IPS-15b (cell line): ENCODE data around the gene DAO.
A peak's percentile ranks its signal among the peaks of the same experiment; 100 is the strongest.
"Not testable (repeated sequence)": the region's sequence is repeated elsewhere in the genome, so short reads cannot be mapped to it uniquely, and the experiment has no call there.

Experiments
- H3K27me3 ChIP-seq: one replicate; pipeline ENCODE4 v1.6.1; 2013; ENCODE audit warnings: low read length; ENCODE audit not compliant: control insufficient read depth, insufficient read depth
- H3K36me3 ChIP-seq: one replicate; pipeline ENCODE4 v1.6.1; 2013; ENCODE audit warnings: low read length; ENCODE audit not compliant: control insufficient read depth, insufficient read depth
- H3K4me1 ChIP-seq: one replicate; pipeline ENCODE4 v1.6.1; 2013; ENCODE audit warnings: mild to moderate bottlenecking, low read length; ENCODE audit not compliant: control insufficient read depth, insufficient read depth
- H3K4me3 ChIP-seq: one replicate; pipeline ENCODE4 v1.5.1; 2013; ENCODE audit warnings: low read depth, low read length
- H3K9ac ChIP-seq: one replicate; pipeline ENCODE4 v1.6.1; 2013; ENCODE audit warnings: low read depth, mild to moderate bottlenecking, low read length
- H3K9me3 ChIP-seq: one replicate; pipeline ENCODE4 v1.6.1; 2013; ENCODE audit warnings: mild to moderate bottlenecking, low read length; ENCODE audit not compliant: control insufficient read depth, insufficient read depth

The DAO gene

GRCh38 chr12:108852674-108853309 is 27.1 kb upstream of the DAO start:
- Histone ChIP-seq H3K9me3 (no peaks in the 10 kb centered on the region), H3K27me3 (no peaks in the 10 kb centered on the region), H3K4me1 (peaks cover 5% of the 10 kb centered on the region), H3K9ac (no peak overlapping the region), H3K4me3 (no peak overlapping the region), H3K36me3 (peaks cover 2% of the 10 kb centered on the region)

DNA sequence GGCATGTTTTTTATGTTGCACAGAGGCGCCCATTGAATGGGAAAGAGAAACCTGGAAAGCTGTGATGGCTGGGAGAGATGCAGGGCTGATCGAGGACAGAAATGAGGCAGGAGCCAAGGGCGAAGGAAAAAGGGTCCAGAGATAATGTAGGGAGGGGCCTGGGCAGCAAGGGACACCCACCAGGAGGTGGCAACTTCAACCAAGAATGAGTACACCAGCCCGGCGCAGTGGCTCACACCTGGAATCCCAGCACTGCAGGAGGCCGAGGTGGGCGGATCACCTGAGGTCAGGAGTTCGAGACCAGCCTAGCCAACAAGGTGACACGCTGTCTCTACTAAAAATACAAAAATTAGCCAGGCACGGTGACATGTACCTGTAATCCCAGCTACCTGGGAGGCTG is 26.5 kb upstream of the DAO start:
- Histone ChIP-seq H3K4me1 (peaks cover 7% of the 10 kb centered on the region), H3K36me3 (no peaks in the 10 kb centered on the region), H3K4me3 (no peak overlapping the region), H3K27me3 (peaks cover 3% of the 10 kb centered on the region), H3K9me3 (no peaks in the 10 kb centered on the region), H3K9ac (no peak overlapping the region)

- Histone ChIP-seq H3K4me1 (peaks cover 11% of the 10 kb centered on the region), H3K4me3 (no peak overlapping the region)
Observed at GRCh38 chr12:108853981-108854446, 25.9 kb upstream of the DAO start.

GRCh38 chr12:108854451-108855283 is 25.2 kb upstream of the DAO start:
- H3K4me1 ChIP-seq, result peaks cover 11% of the 10 kb centered on the region
- no peak overlapping the region for H3K9ac ChIP-seq

More at GRCh38 chr12:108853981-108854446, 25.9 kb upstream of the DAO start:
- H3K27me3 ChIP-seq, result peaks cover 8% of the 10 kb centered on the region
- no peaks in the 10 kb centered on the region for H3K9me3 ChIP-seq
- H3K36me3 ChIP-seq, result no peaks in the 10 kb centered on the region
- H3K9ac ChIP-seq, result no peak overlapping the region

DNA sequence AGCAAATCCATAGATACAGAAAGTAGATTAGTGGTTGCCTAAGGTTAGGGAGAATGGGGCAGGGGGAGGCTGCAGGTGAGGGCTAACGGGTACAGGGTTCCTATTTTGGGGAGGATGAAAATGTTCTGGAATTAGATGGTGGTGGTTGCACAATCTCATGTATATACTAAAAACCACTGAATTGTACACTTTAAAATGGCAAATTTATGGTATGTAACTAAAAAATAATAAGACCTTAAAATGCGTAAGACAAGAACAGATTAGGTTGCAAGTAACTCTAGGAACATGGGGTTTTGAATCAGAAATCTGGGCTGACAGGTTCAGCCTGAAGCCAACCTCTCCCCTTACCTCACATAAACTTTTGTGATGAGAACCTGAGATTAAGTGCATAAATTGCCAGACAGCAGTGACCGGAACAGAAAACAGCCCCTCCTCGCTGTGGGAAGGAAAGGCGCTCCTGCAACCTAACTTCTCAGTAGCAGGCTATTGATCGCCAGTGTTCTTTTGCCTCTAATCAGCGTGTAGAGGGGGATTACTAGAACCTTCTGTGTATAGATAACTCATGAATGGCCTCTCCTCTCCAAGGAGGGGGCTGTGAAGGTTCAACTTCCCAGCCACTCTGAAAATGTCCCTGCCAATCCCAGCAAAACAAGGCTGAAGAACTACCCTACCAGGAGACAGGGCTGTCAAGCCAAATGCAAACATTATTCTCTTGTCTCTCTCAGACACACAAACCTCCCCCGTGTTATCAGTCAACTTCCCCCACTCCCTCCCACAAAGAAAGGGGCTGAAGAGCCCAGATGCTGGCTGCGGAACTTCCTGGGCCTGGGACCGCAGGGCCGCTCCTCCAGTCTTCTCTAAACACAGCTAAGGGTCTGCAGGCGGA is 24.4 kb upstream of the DAO start:
- Histone ChIP-seq H3K9me3 (no peaks in the 10 kb centered on the region), H3K4me3 (peak overlapping the region; percentile 76), H3K9ac (no peak overlapping the region), H3K36me3 (no peaks in the 10 kb centered on the region), H3K4me1 (peaks cover 16% of the 10 kb centered on the region), H3K27me3 (peaks cover 10% of the 10 kb centered on the region)

More at GRCh38 chr12:108854451-108855283, 25.2 kb upstream of the DAO start:
- peaks cover 10% of the 10 kb centered on the region for H3K27me3 ChIP-seq
- H3K4me3 ChIP-seq, result no peak overlapping the region
- no peaks in the 10 kb centered on the region for H3K36me3 ChIP-seq
- no peaks in the 10 kb centered on the region for H3K9me3 ChIP-seq

DNA sequence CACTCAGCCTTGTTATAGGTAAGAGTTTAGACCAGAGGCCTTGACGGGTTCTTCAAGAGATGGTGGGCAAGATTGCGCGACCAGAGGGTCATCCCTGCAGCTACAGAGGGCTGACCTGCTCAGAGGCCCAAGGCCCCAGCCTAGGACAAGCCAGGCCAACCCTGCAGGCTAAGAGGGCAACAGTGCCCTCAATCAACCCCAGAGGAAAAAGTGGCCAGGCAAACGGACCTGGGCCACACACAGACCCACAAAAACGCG is 23.8 kb upstream of the DAO start:
- Histone ChIP-seq H3K36me3 (no peaks in the 10 kb centered on the region), H3K4me1 (peaks cover 16% of the 10 kb centered on the region), H3K4me3 (peak overlapping the region; percentile 76), H3K27me3 (peaks cover 10% of the 10 kb centered on the region), H3K9me3 (no peaks in the 10 kb centered on the region), H3K9ac (peak overlapping the region; percentile 47)

GRCh38 chr12:108856428-108857157 is 23.3 kb upstream of the DAO start:
- Histone ChIP-seq H3K36me3 (no peaks in the 10 kb centered on the region), H3K27me3 (peaks cover 10% of the 10 kb centered on the region), H3K9ac (peak overlapping the region; percentile 57), H3K9me3 (no peaks in the 10 kb centered on the region), H3K4me3 (peak overlapping the region; percentile 76), H3K4me1 (peaks cover 16% of the 10 kb centered on the region)

GRCh38 chr12:108857158-108857407 is 22.8 kb upstream of the DAO start:
- Histone ChIP-seq H3K9ac (peak overlapping the region; percentile 57), H3K4me1 (peaks cover 16% of the 10 kb centered on the region), H3K9me3 (no peaks in the 10 kb centered on the region), H3K27me3 (peaks cover 10% of the 10 kb centered on the region), H3K36me3 (no peaks in the 10 kb centered on the region), H3K4me3 (peak overlapping the region; percentile 76)

GRCh38 chr12:108858311-108859074 is 21.4 kb upstream of the DAO start:
- Histone ChIP-seq H3K4me3 (peak overlapping the region; percentile 53), H3K9ac (peak overlapping the region; percentile 49), H3K27me3 (peaks cover 10% of the 10 kb centered on the region), H3K4me1 (peaks cover 16% of the 10 kb centered on the region), H3K9me3 (no peaks in the 10 kb centered on the region), H3K36me3 (no peaks in the 10 kb centered on the region)

- H3K9me3 ChIP-seq, H3K9ac ChIP-seq, H3K36me3 ChIP-seq, H3K27me3 ChIP-seq: not testable (repeated sequence)
- peak overlapping the region; percentile 53 for H3K4me3 ChIP-seq
- H3K4me1 ChIP-seq, result peaks cover 16% of the 10 kb centered on the region
Observed at GRCh38 chr12:108859141-108859922, 20.6 kb upstream of the DAO start.
